ENCODE results near the gene CRBN. TPM values are rescaled to one million over a fixed set of nuclear protein-coding genes. Genes with fewer than 3 reads are reported as not detected.

CRBN gene
- total and polyA plus RNA-seq, 8 donors = 13.8 to 31.8 (median 24.2) TPM

DNA sequence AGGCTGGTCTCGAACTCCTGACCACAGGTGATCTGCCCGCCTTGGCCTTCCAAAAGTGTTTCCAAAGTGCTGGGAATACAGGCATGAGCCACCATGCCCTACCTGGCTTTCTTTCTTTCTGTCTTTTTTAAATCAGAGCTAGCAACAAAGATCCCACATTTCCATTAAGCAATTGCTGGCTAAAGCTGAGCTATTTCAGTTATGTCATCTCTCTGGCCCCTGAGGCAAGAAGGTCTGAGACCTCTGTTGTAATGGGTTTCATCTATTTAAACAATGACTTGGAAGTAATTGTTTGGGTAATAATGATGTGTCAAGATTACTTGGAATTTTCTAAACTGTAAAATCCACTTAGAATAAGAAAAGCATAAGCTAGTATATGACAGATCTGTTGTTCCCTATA lies 30.2 kb upstream of the CRBN start:
- Histone ChIP-seq H3K27me3 (no peaks in the 10 kb centered on the region), H3K4me3 (no peak overlapping the region), H3K9me3 (no peaks in the 10 kb centered on the region), H3K4me1 (no peaks in the 10 kb centered on the region), H3K27ac (no peak overlapping the region), H3K36me3 (no peaks in the 10 kb centered on the region)
- DNase-seq (no peak), ATAC-seq (no peak), FAIRE-seq (no peak)
- TF ChIP-seq, protein P1, sequence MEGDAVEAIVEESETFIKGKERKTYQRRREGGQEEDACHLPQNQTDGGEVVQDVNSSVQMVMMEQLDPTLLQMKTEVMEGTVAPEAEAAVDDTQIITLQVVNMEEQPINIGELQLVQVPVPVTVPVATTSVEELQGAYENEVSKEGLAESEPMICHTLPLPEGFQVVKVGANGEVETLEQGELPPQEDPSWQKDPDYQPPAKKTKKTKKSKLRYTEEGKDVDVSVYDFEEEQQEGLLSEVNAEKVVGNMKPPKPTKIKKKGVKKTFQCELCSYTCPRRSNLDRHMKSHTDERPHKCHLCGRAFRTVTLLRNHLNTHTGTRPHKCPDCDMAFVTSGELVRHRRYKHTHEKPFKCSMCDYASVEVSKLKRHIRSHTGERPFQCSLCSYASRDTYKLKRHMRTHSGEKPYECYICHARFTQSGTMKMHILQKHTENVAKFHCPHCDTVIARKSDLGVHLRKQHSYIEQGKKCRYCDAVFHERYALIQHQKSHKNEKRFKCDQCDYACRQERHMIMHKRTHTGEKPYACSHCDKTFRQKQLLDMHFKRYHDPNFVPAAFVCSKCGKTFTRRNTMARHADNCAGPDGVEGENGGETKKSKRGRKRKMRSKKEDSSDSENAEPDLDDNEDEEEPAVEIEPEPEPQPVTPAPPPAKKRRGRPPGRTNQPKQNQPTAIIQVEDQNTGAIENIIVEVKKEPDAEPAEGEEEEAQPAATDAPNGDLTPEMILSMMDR (IDR thresholded peaks at IDR 0.05) = no peak
- intact Hi-C loops (cut with DNase I) = loop anchor here in 1 of 3 donors (10.0 kb wide), 1 partner anchor 795 kb away; no protein-coding TSS in a partner anchor
- WGBS, 2 donors = 77 to 87% methylated on average over 2 of the region's 2 CpGs

DNA sequence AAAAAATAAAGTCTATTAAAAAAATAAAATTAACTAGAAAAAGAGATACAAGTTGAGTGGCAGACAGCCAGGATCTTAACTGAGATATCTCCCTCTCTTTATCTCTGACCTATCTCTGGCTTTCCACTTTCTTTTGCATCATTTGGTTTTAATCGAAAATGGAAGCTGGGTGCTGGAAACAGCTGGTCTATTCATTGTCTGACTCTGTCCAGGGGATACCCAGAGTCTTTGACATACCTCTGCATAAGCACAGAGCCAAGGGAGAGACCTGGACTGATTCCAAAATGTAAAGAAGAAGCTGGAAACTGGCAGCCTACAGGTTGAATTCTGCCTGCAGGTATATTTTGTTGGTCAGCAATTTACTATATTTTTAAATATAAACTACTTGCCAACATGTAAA lies 29.6 kb upstream of the CRBN start:
- no peak for FAIRE-seq

DNA sequence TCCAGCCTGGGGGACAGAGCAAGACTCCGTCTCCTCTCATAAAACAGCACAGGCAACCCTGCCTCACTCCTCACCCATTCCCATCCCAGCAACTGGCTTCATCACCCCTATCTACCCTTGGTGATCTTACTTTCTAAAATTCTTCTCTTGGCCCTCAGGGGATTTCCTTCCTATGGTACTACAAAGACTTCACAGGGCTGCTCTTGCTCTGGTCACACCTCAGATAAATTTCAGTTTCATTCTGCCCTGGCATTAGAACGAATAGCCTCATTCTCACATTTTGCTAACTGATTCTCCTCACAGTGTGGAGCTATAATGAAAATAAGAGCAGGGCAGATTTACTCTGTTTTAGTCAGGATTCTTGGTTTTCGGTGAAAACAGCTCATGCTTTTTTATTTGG lies 22.1 kb upstream of the CRBN start:
- no peaks in the 10 kb centered on the region for H3K36me3 ChIP-seq
- no peak for ATAC-seq
- H3K9me3 ChIP-seq = no peaks in the 10 kb centered on the region
- TF ChIP-seq, protein P1 (IDR thresholded peaks at IDR 0.05) = no peak
- H3K27me3 ChIP-seq = no peaks in the 10 kb centered on the region
- no peak overlapping the region for H3K27ac ChIP-seq
- H3K4me1 ChIP-seq = no peaks in the 10 kb centered on the region
- FAIRE-seq = no peak
- DNase-seq = no peak
- intact Hi-C loops (cut with DNase I) = loop anchor here in 2 of 3 donors (5.0 to 10.0 kb wide), 2 partner anchors 803 to 1086 kb away; no protein-coding TSS in a partner anchor
- no peak overlapping the region for H3K4me3 ChIP-seq
- 71 to 76% methylated on average over 3 of the region's 3 CpGs for WGBS, 2 donors

More for the DNA sequence above, 29.6 kb upstream of the CRBN start:
- intact Hi-C loops (cut with DNase I) = loop anchor here in 1 of 3 donors (10.0 kb wide), 1 partner anchor 796 kb away; no protein-coding TSS in a partner anchor
- TF ChIP-seq, protein P1 (IDR thresholded peaks at IDR 0.05) = no peak
- Histone ChIP-seq H3K27me3 (no peaks in the 10 kb centered on the region), H3K4me3 (no peak overlapping the region), H3K36me3 (no peaks in the 10 kb centered on the region), H3K4me1 (no peaks in the 10 kb centered on the region), H3K27ac (no peak overlapping the region), H3K9me3 (no peaks in the 10 kb centered on the region)
- 63 to 72% methylated on average over 1 of the region's 1 CpG for WGBS, 2 donors
- DNase-seq (no peak), ATAC-seq (no peak)

DNA sequence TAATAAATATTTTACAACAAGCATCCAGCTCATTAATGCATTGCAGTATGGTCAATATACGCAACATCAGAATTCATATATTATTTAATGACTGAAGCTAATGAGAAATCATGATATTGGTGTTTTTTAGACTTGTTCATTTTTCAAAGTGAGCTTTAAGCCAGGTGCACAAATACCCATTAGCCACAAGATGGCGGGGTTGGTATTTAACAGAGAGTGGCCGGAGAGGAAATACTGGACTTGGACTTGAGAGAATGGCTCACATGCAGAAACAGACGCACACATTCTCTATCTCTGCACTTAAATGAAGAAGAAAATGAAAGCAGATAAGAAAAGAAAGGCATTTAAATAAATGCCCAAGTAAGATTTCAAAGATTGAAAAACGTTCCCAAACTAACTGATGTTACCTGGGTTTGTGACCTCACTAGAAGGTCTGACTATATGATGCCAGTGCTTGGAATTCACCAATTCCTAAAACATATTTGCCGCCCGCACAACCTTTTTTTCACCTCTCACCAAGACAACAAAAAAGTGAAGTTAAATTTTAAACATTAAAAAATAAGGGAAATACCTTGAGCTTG lies 21.2 kb upstream of the CRBN start:
- Histone ChIP-seq H3K27me3 (no peaks in the 10 kb centered on the region), H3K9me3 (no peaks in the 10 kb centered on the region), H3K27ac (no peak overlapping the region), H3K4me1 (no peaks in the 10 kb centered on the region), H3K36me3 (no peaks in the 10 kb centered on the region), H3K4me3 (no peak overlapping the region)
- 7 to 10% methylated on average over 7 of the region's 7 CpGs for WGBS, 2 donors
- peak; percentile 89 for FAIRE-seq
- intact Hi-C loops (cut with DNase I) = loop anchor here in 2 of 3 donors (5.0 to 10.0 kb wide), 2 partner anchors 804 to 1087 kb away; no protein-coding TSS in a partner anchor
- TF ChIP-seq, protein P1 (IDR thresholded peaks at IDR 0.05) = peak; percentile 47 to 71 (median 65)
- peak in 4 of 6 donors; percentile 23 to 56 (median 30) for DNase-seq
- peak; percentile 63 to 95 (median 92) for ATAC-seq

DNA sequence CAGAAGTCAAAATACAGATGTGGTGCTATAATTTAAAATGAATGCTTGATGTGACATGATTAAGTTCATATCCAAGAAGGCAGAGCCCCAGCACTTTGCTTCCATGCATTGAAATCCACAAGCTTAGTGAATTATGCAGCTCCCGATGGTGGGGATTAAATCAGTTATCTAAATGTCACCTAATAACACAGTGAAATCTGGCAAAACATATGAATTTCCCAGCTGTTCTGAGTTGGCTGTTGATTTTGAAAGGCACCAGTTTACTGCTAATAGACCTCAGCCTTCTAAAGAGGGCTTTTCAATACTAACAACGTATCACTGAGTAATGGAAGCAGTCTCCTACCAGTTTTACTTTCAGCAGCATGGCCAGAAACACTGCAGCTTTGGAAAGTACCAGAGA lies 19.8 kb upstream of the CRBN start:
- Histone ChIP-seq H3K4me1 (no peaks in the 10 kb centered on the region), H3K9me3 (no peaks in the 10 kb centered on the region), H3K27ac (no peak overlapping the region), H3K27me3 (no peaks in the 10 kb centered on the region), H3K4me3 (no peak overlapping the region), H3K36me3 (no peaks in the 10 kb centered on the region)
- TF ChIP-seq, protein P1 (IDR thresholded peaks at IDR 0.05) = no peak
- intact Hi-C loops (cut with DNase I) = loop anchor here in 1 of 3 donors (5.0 kb wide), 1 partner anchor 1073 kb away; no protein-coding TSS in a partner anchor
- WGBS, 2 donors = 21 to 23% methylated on average over 2 of the region's 2 CpGs
- ATAC-seq (no peak), DNase-seq (no peak), FAIRE-seq (no peak)

All from pancreas (tissue), 10 donors.